OCI-LY7 (cell line): ENCODE data around the gene LSM11. TPM values are rescaled to one million over a fixed set of nuclear protein-coding genes. Genes with fewer than 3 reads are reported as not detected.

Source experiments
- BruUV-seq: library from RNA; stranded (reverse); fragments of 400-500 nt; replicated peaks from 2 replicates; lab custom pipeline; 2021; lab: Mats Ljungman, UMichigan
- CTCF ChIA-PET: fragments of 300-600 bp; sonication (Branson Sonifier 250); formaldehyde crosslinking; loops from one replicate; lab custom pipeline; 2022; ENCODE audit warnings: antibody characterized with exemption; ENCODE audit not compliant: unreplicated experiment; lab: Charles Lee
- POLR2A ChIA-PET: fragments of 300-600 bp; sonication (Branson Sonifier 250); formaldehyde crosslinking; loops from one replicate; lab custom pipeline; 2022; ENCODE audit warnings: antibody characterized with exemption; lab: Charles Lee
- DNase-seq: peaks from one replicate; pipeline ENCODE4 v3.0.0-alpha.2; 2015; ENCODE audit warnings: low spot score
- H2AFZ ChIP-seq: fragments of 200-600 bp; sonication (generic), shearing (Covaris generic); 2 replicates; pipeline ENCODE4 v1.6.1; 2014; ENCODE audit warnings: mild to moderate bottlenecking, antibody characterized with exemption, low read length, moderate library complexity
- H3K27ac ChIP-seq: fragments of 200-600 bp; sonication (generic); 2 replicates; pipeline ENCODE4 v1.5.1; 2014; ENCODE audit warnings: mixed run types, low read depth, mild to moderate bottlenecking, moderate library complexity, low read length, inconsistent platforms; ENCODE audit not compliant: poor library complexity, severe bottlenecking
- H3K36me3 ChIP-seq: fragments of 200-600 bp; sonication (generic); 2 replicates; pipeline ENCODE4 v1.6.1; 2014; ENCODE audit warnings: mild to moderate bottlenecking, antibody characterized with exemption, low read length, moderate library complexity, mixed read lengths; ENCODE audit not compliant: insufficient read depth
- H3K4me1 ChIP-seq: fragments of 200-600 bp; sonication (generic); 2 replicates; pipeline ENCODE4 v1.5.1; 2014; ENCODE audit warnings: mild to moderate bottlenecking, low read length; ENCODE audit not compliant: insufficient read depth, poor library complexity, severe bottlenecking
- H3K4me2 ChIP-seq: fragments of 200-600 bp; sonication (generic); 2 replicates; pipeline ENCODE4 v1.6.1; 2014; ENCODE audit warnings: mild to moderate bottlenecking, low read length
- H3K4me3 ChIP-seq: fragments of 200-600 bp; sonication (generic); 2 replicates; pipeline ENCODE4 v1.5.1; 2014; ENCODE audit warnings: mild to moderate bottlenecking, low read depth, low read length; ENCODE audit not compliant: poor library complexity, severe bottlenecking
- H3K79me2 ChIP-seq: fragments of 200-600 bp; sonication (generic); 2 replicates; pipeline ENCODE4 v1.6.1; 2016; ENCODE audit warnings: low read depth, mild to moderate bottlenecking, low read length, moderate library complexity, mixed read lengths; ENCODE audit not compliant: insufficient read depth
- H3K9me2 ChIP-seq: fragments of 200-600 bp; sonication (generic); 2 replicates; pipeline ENCODE4 v1.6.1; 2016; ENCODE audit warnings: mild to moderate bottlenecking, low read length, mixed read lengths; ENCODE audit not compliant: insufficient read depth
- H3K9me3 ChIP-seq: fragments of 200-600 bp; sonication (generic); 2 replicates; pipeline ENCODE4 v1.6.1; 2014; ENCODE audit warnings: mild to moderate bottlenecking, mixed run types, low read length, mixed read lengths
- H4K20me1 ChIP-seq: fragments of 200-600 bp; sonication (generic); 2 replicates; pipeline ENCODE4 v1.6.1; 2014; ENCODE audit warnings: mild to moderate bottlenecking, antibody characterized with exemption, low read length, moderate library complexity, mixed read lengths; ENCODE audit not compliant: insufficient read depth
- CTCF ChIP-seq: fragments of 200-600 bp; sonication (generic); conservative IDR thresholded peaks from 2 replicates; pipeline ENCODE4 v1.5.1; 2014; ENCODE audit warnings: mild to moderate bottlenecking, antibody characterized with exemption, low read length, moderate library complexity, mixed read lengths
- EZH2phosphoT487 ChIP-seq: fragments of 200-600 bp; sonication (generic); IDR thresholded peaks from 2 replicates; pipeline ENCODE4 v1.6.1; 2018; ENCODE audit warnings: low read depth, borderline replicate concordance, mild to moderate bottlenecking, mixed run types, antibody characterized with exemption, low read length, moderate library complexity, mixed read lengths
- intact Hi-C: fragments of 100-400 bp; cut with micrococcal nuclease; formaldehyde crosslinking; loops from one replicate; pipeline ENCODE4 v1.10.0; 2022; ENCODE audit not compliant: unreplicated experiment
- total RNA-seq, 2 experiments: library from RNA; depleted of rRNA in 1 of 2; stranded (reverse); fragments of >200 nt in 1 of 2; shearing (Covaris generic) in 1 of 2; gene quantifications; 2 replicates each; pipeline ENCODE4 v1.2.3, GENCODE V29; 2014 to 2022

Gene LSM11
- total RNA-seq, 2 experiments from 2014 or later, result 7.5 to 10.9 TPM

DNA sequence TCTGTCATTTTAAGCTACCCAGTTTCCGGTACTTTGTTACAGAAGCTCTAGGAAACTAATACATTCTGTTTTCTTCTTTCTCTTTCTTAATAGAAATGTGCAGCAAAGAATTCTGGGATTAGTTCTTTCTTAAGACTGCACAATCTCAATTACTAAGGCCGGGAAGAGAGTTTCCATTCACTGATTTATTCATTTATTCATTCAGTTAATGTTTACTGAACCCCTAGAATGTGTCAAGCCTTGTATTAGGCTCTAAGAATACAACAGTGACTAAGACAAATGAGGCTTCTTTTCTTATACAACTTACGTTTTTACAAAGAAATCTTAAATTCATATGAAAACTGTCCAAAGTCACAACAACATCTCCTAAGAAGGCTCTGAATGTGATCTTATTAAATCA is 39.8 kb upstream of the LSM11 start:
- no peak overlapping the region for H2AFZ ChIP-seq
- H3K9me2 ChIP-seq, result no peaks in the 10 kb centered on the region
- H3K4me3 ChIP-seq, result no peak overlapping the region
- H3K9me3 ChIP-seq, result peaks cover 23% of the 10 kb centered on the region
- no TSS peak for BruUV-seq
- no peaks in the 10 kb centered on the region for H3K36me3 ChIP-seq
- no peaks in the 10 kb centered on the region for H4K20me1 ChIP-seq
- no peaks in the 10 kb centered on the region for H3K79me2 ChIP-seq
- no peaks in the 10 kb centered on the region for H3K4me1 ChIP-seq
- TF ChIP-seq CTCF, result no peak
- TF ChIP-seq EZH2phosphoT487, result no peak
- ChIA-PET POLR2A (no interaction called here), CTCF (no interaction called here)
- DNase-seq, result no peak
- H3K27ac ChIP-seq, result no peak overlapping the region
- no peak overlapping the region for H3K4me2 ChIP-seq
- intact Hi-C loops, result no loop called here

GRCh38 chr5:157708866-157709265 is 34.6 kb upstream of the LSM11 start:
- Histone ChIP-seq H3K27ac (no peak overlapping the region), H3K4me3 (no peak overlapping the region), H3K36me3 (no peaks in the 10 kb centered on the region), H4K20me1 (no peaks in the 10 kb centered on the region), H3K4me1 (no peaks in the 10 kb centered on the region), H3K79me2 (no peaks in the 10 kb centered on the region), H3K9me3 (no peaks in the 10 kb centered on the region), H2AFZ (no peak overlapping the region), H3K4me2 (no peak overlapping the region), H3K9me2 (no peaks in the 10 kb centered on the region)
- no peak for DNase-seq
- ChIA-PET CTCF (no interaction called here), POLR2A (no interaction called here)
- no TSS peak for BruUV-seq
- intact Hi-C loops, result no loop called here
- TF ChIP-seq CTCF, result no peak
- TF ChIP-seq EZH2phosphoT487, result no peak

GRCh38 chr5:157709346-157709745 is 34.2 kb upstream of the LSM11 start:
- ChIA-PET POLR2A (no interaction called here), CTCF (no interaction called here)
- Histone ChIP-seq H2AFZ (no peak overlapping the region), H3K9me3 (no peaks in the 10 kb centered on the region), H4K20me1 (no peaks in the 10 kb centered on the region), H3K79me2 (no peaks in the 10 kb centered on the region), H3K9me2 (no peaks in the 10 kb centered on the region), H3K36me3 (no peaks in the 10 kb centered on the region), H3K27ac (no peak overlapping the region), H3K4me1 (no peaks in the 10 kb centered on the region), H3K4me2 (no peak overlapping the region), H3K4me3 (no peak overlapping the region)
- no peak for DNase-seq
- BruUV-seq, result no TSS peak
- TF ChIP-seq CTCF, result no peak
- no peak for TF ChIP-seq EZH2phosphoT487
- intact Hi-C loops, result no loop called here
